ENCODE data around the gene DDX41.

The DDX41 gene

DNA sequence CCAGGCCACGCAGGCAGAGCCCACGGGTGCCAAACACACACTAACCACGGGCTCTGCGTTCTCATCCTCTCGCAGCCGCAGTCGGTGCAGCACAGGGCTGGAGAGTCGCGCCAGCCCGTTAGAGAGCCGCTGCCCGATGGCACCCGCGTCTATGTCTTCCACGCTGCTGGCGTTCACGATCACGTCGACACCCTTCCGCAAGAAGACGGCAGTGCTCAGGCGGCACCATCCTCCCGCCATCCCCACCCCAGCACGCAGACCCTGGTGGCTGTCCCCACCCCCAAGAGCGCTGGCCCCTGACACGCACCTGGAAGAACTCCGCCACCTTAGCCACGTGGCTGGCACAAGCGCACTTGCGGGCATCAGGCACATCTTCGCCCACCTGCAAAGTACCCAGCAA, 49.3 kb downstream of the DDX41 start:
- DNase-seq: no peak

- DNase-seq: no peak
Observed at GRCh38 chr5:177466861-177467260, 49.9 kb downstream of the DDX41 start.

- DNase-seq: no peak
Observed at GRCh38 chr5:177465044-177465443, 51.7 kb downstream of the DDX41 start.

GRCh38 chr5:177462021-177462670, 54.6 kb downstream of the DDX41 start:
- DNase-seq: no peak
